ENCODE results near the gene MANEAL.

The MANEAL gene

DNA sequence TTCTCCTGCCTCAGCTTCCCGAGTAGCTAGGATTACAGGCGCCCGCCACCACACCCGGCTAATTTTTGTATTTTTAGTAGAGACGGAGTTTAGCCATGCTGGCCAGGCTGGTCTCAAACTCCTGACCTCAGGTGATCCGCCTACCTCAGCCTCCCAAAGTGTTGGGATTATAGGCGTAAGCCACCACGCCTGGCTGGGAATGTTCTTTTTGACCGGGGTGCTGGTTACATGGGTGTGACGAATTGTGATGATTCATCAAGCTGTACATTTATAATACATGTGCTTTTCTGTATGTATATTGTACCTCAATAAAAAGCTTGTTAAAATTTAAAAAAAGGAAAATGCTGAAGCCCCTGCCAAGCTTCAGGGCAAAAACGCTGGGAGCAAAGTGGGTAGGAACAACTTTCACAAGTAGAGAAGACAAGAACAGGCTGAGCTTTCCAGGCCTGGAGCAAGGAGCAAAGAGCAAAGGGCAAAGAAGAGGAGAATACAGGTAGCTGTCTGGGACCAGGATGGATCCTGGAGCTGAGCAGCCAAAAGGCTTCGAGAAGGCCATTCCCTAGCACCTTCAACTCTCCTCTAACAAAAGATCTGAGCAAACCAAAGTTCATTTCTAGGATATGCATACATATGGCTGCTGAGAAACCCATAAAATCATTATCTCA is 34.9 kb downstream of the MANEAL start:
- DNase-seq (ENCODE audit: low read depth): no peak

DNA sequence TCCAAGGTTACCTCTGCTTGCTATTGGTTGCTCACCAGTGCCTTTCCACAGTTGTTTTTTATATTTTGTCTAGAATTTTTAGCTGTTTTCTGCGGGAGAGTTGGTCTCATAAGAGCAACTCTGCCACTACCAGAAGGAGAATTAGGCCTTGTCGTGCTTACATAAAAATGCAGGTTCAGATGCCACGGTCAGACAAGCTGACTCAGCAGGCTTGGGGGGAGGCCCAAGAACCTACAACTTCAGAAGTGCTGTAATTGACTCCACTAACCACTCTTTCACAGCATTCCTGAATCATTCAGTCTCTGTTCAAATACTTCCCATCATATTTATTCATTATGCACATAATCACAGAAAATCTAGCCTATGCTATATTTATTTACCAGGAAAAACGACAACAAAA is 37.5 kb downstream of the MANEAL start:
- DNase-seq (ENCODE audit: low read depth): no peak

DNA sequence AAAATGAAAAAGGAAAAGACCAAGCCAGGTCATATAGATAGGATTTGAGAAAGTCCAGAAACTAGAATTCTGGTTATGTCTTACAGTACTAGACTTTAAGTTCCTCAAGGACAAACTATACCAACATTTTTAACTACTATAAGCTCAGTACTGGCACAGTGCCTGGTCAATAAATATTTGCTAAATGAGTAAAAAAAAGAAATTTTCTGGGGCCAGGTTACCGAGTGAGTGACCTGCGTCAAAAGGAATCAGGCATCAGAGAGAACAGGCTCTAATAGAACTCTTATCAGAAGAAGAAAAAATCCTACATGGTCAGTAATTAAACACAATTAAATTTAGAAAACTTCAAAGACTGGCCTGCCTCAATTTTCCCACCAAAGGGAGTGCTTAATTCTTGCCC is 38.2 kb downstream of the MANEAL start:
- DNase-seq (ENCODE audit: low read depth): no peak

DNA sequence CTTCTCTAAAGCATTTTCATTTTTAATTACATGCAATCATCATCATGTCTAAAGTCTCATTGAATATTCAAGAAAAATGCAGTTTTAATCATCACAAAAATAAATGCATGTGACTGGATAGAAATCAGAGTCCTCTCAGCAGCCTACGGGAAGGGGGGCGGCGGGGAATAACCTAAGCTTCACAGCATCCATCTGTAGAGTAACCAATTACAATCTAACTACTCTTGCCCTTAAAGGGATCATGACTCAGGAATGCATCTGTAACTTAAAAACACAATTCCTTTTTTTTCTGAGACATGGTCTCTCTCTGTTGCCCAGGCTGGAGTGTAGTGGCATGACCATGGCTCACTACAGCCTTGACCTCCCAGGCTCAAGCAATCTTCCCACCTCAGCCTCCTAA is 43.1 kb downstream of the MANEAL start:
- no peak for DNase-seq (ENCODE audit: low read depth)

DNA sequence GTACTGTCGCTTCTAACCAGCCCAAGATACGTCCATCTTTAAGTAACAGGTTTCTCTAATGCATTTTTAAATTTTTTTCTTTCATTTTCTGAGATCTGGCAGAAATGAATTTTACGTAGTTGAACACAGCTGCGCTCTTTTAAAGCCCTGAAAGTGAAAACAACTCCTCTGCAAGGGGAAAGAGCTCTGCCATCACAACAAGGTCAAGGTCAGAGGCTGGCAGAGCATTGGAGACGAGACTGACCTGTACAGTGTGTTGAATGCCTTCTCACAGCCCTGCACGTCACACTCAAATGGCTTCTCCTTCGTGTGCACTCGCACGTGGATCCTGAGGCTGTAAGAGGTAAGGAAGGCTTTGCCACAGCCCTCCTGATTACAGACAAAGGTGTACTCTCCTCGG is 46.0 kb downstream of the MANEAL start:
- DNase-seq (ENCODE audit: low read depth): no peak

DNA sequence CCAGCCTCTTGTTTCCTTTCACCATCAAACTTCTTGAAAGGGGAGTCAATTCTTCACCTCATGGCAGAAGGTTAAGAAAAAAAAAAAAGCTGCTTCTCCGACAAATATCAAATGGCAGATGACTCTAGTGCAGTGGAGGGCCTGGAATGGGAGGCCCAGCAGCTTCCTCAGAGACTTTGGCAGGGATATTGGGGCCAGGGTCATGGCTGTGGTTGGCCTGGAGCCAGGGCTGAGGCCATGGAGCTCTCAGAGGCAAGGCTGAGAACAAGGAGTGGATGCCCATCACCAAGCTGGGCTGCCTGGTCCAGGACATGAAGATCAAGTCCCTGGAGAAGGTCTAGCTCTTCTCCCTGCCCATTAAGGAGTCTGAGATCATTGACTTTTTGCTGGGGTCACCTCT is 47.1 kb downstream of the MANEAL start:
- DNase-seq (ENCODE audit: low read depth): no peak

DNA sequence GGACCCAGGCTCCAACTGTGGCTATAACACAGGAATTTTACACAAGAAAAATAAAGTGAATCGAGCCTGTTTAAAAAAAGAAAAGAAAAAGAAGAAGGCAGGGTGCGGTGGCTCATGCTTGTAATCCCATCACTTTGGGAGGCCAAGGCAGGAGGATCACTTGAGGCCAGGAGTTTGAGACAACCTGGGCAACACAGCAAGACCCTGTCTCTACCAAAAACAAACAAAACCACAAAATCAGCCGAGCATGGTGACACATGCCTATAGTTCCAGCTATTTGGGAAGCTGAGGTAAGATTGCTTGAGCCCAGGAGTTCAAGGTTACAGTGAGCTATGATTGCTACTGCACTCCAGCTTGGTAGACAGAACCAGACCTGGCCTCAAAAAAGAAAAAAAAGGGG is 48.0 kb downstream of the MANEAL start:
- no peak for DNase-seq (ENCODE audit: low read depth)

DNA sequence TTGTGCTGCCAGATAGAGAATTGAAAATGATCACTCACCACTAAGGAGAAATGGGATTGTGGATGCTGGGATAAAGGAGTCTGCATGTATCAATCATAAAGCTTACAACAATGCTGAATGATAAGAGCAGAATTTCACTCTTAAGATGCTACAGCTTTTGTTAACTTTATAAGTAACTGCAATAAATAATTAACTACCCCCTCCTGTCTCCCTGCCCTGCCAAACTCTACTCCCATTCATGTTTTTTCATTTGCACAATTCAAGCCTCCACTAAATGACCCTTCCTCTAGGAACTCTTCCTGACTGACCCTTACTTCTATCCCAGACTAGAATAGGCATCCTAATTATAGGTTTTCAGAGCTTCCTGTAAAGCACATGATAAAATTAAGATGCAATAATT is 50.9 kb downstream of the MANEAL start:
- no peak for DNase-seq (ENCODE audit: low read depth)

DNA sequence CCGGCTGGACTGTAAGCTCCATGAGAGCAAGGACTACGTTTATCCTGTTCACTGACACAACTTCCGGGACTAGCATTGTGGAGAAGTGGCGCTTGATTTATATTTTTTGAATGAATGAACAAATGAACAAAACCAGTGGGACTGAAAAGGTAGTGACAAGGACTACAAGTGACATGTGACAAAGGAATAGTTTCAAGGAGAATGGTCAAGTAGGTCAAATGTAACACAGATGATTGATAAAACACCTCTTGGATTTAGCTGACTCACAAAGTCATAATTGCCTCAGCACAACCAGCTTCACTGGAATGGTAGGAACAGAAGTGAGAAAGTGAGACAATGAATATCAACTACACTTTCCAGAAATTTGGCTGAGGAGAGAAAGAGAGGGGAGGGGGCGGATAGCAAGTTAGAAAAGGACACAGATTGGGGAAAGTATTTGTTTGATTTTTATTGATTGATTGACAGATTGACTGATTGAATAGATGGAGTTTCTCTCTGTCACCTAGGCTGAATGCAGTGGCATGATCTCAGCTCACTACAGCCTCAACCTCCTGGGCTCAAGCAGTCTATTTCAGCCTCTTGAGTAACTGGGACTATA is 51.5 kb downstream of the MANEAL start:
- no peak for DNase-seq (ENCODE audit: low read depth)

DNA sequence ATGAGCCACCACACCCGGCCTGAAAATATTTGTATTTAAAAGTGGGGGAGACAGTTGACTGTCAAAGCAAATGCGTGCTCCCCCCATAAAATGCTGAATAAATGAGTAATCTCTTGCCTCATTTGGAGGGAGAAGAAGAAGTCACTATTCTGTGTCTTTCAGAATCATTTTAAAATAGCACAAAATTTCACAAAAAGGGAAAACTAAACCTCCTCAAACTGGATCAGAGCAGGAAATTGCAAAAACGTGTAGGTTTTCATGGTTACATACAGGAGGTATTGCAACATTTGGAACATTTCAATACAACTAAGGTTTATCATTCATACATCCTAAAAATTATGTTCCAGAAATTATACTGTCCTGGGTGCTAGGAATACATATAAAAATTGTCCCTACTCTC is 52.1 kb downstream of the MANEAL start:
- peak; percentile 41 for DNase-seq (ENCODE audit: low read depth)

DNA sequence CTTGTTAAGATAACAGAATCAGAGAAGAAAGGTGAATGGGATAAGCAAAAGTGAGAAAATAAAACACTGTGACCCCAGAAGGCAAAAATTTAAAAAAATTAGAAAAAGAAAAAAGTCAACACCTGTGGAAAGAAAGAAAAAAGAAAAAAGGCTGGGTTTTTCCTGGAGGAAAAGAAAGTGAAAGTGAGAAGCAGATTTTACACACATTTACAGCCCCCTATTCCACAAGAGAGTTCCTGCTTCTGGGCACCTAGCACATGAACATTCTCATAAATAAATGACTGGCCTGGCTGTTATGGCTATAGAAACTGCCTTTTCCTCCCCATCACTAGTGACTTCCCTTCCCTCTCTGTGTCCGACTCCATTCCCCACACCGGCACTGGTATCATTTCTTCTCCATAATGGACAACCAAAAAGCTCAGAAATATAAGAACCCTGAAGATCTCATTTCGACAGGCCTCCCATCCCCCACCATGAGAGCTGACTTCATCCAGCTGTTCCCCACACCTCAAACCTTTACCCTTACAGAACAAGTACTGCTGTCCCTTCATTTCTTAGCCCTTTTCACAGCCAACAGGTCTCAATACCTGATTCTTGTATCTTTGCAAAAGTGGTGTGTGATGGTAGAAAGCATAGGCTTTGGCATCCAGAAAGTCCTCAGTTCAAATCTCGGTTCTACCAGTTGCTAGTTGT is 53.1 kb downstream of the MANEAL start:
- DNase-seq (ENCODE audit: low read depth): no peak

DNA sequence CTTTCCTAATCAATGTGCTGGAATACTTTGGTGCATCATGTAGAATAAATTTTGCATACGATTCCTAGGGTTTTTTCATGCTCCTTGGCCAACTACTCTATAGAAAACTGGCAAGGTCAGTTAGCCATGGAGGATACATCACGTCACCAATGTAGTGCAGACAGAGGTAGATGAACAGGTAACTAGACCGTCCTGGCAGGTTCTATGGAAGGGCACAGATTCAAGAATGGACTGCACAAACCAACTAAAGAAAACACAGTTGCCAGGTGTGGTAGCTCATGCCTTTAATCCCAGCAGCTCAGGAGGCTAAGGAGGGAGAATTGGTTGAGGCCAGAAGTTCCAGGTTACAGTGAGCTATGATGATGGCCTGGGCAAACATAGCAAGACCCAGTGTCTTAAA is 55.8 kb downstream of the MANEAL start:
- no peak for DNase-seq (ENCODE audit: low read depth)

DNA sequence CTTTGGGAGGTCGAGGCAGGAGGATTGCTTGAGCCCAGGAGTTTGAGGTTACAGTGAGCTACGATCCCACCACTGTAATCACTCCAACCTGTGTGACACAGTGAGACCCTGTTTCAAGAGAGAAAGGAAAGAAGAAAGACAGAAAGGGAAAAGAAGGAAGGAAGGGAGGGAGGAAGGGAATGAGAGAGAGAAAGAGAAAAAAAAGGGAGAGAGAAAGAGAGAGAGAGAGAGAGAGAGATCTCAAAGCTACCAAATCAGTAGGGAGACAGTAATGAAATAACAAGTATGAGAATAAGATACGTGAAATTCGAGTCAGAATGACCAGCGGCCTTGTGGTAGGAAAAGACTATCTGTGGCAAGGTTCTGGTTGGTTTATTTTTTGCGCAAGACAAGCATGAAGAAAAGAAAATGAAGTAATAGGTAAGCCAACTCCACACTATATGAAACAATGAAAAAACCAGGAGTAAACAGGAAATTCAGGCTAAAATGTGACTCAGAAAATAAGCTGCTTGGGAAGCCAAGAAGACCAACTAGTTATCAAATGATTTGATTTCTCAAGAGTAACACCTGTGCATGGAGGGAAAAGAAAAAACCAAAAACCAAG is 56.8 kb downstream of the MANEAL start:
- peak; percentile 67 for DNase-seq (ENCODE audit: low read depth)

Data from fibroblast of gingiva (primary cell).